Lower leg skin (tissue), 4 donors: ENCODE data around the gene LFNG. TPM values are rescaled to one million over a fixed set of nuclear protein-coding genes. Genes with fewer than 3 reads are reported as not detected.
A peak's percentile ranks its signal among the peaks of the same experiment; 100 is the strongest.

Experiments used
- DNase-seq, 2 donors: peaks; one replicate each; pipeline ENCODE4 v3.0.0-alpha.2; 2019; ENCODE audit warnings: low spot score in 2 of 2
- H3K4me3 ChIP-seq: fragments of 200-600 bp; sonication (generic); 2 replicates; pipeline ENCODE4 v1.5.1; 2017; ENCODE audit warnings: mild to moderate bottlenecking, low read depth; ENCODE audit not compliant: poor library complexity, severe bottlenecking
- CTCF ChIP-seq, 3 donors: fragments of 450-650 bp; IDR thresholded peaks; one replicate each; pipeline ENCODE4 v1.5.1; 2016; ENCODE audit warnings: antibody characterized with exemption in 3 of 3, mild to moderate bottlenecking in 3 of 3, moderate library complexity in 2 of 3
- POLR2A ChIP-seq, 2 donors: fragments of 450-650 bp; IDR thresholded peaks; one replicate each; pipeline ENCODE4 v1.6.1; 2016 to 2017; ENCODE audit warnings: antibody characterized with exemption in 2 of 2, mild to moderate bottlenecking in 1 of 2, moderate library complexity in 1 of 2
- WGBS, 2 donors: methylation state at CpG; one replicate each; pipeline ENCODE4 v1.1.5; 2018; 5-methylcytosine and 5-hydroxymethylcytosine counted together
- intact Hi-C: fragments of 100-400 bp; cut with DNase I; formaldehyde crosslinking; loops from one replicate; pipeline ENCODE4 v1.15.0; 2023; ENCODE audit warnings: low total_unique reads
- total RNA-seq, 4 donors: library from RNA; depleted of rRNA; stranded (reverse); fragments of >200 nt; gene quantifications; one replicate each; pipeline ENCODE4 v1.1.0, GENCODE V29; 2016

Gene LFNG
- total RNA-seq, 4 donors from 2014 or later: 104 to 169 (median 139) TPM

GRCh38 chr7:2537981-2538851, 18.6 kb downstream of the LFNG start:
- intact Hi-C loops: no loop called here
- peak in 1 of 2 donors; percentile 17 for DNase-seq
- H3K4me3 ChIP-seq: no peak overlapping the region
- 91% methylated on average over 38 to 47 of the region's 47 CpGs for WGBS, 2 donors
- TF ChIP-seq POLR2A (IDR thresholded peaks at IDR 0.05) (no peak), CTCF (IDR thresholded peaks at IDR 0.05) (no peak)

GRCh38 chr7:2539031-2539911, 19.7 kb downstream of the LFNG start:
- no peak for DNase-seq
- intact Hi-C loops: no loop called here
- no peak overlapping the region for H3K4me3 ChIP-seq
- TF ChIP-seq CTCF (IDR thresholded peaks at IDR 0.05) (no peak), POLR2A (IDR thresholded peaks at IDR 0.05) (no peak)
- WGBS, 2 donors: 90 to 92% methylated on average over 16 to 24 of the region's 32 CpGs

GRCh38 chr7:2540133-2540532, 20.6 kb downstream of the LFNG start:
- no peak for DNase-seq
- no peak overlapping the region for H3K4me3 ChIP-seq
- WGBS, 2 donors: 77 to 93% methylated on average over 5 to 7 of the region's 7 CpGs
- TF ChIP-seq CTCF (IDR thresholded peaks at IDR 0.05): no peak
- TF ChIP-seq POLR2A (IDR thresholded peaks at IDR 0.05): no peak
- intact Hi-C loops: no loop called here

- WGBS, 2 donors: 90 to 91% methylated on average over 16 to 19 of the region's 19 CpGs
- DNase-seq: no peak
These were observed 21.1 kb downstream of the LFNG start for GRCh38 chr7:2540641-2541051.

More at GRCh38 chr7:2540641-2541051, 21.1 kb downstream of the LFNG start:
- TF ChIP-seq CTCF (IDR thresholded peaks at IDR 0.05): no peak
- TF ChIP-seq POLR2A (IDR thresholded peaks at IDR 0.05): no peak
- intact Hi-C loops: no loop called here
- no peak overlapping the region for H3K4me3 ChIP-seq
